Neural progenitor cell (in vitro differentiated cells): Measurements from ENCODE around the gene ELAVL3. TPM values are rescaled to one million over a fixed set of nuclear protein-coding genes. Genes with fewer than 3 reads are reported as not detected.
A peak's percentile ranks its signal among the peaks of the same experiment; 100 is the strongest.

Experiments
- DNase-seq: peaks from one replicate; pipeline ENCODE4 v3.0.0-alpha.2; 2016; ENCODE audit warnings: low spot score
- H2AFZ ChIP-seq: fragments of 200-600 bp; sonication (generic); replicated peaks from 2 replicates; pipeline ENCODE4 v1.6.1; 2016; ENCODE audit warnings: antibody characterized with exemption
- H3F3A ChIP-seq: fragments of 200-600 bp; sonication (generic); 2 replicates; pipeline ENCODE4 v1.6.1; 2016; ENCODE audit warnings: antibody characterized with exemption, low read depth
- H3K27ac ChIP-seq: fragments of 200-600 bp; sonication (generic); 2 replicates; pipeline ENCODE4 v1.5.1; 2016; ENCODE audit warnings: mild to moderate bottlenecking
- H3K27me3 ChIP-seq: fragments of 200-600 bp; sonication (generic); 2 replicates; pipeline ENCODE4 v1.6.1; 2016; ENCODE audit warnings: mild to moderate bottlenecking, moderate library complexity
- H3K36me3 ChIP-seq: fragments of 200-600 bp; sonication (generic); 2 replicates; pipeline ENCODE4 v1.5.1; 2016
- H3K4me1 ChIP-seq: fragments of 200-600 bp; sonication (generic); 2 replicates; pipeline ENCODE4 v1.6.1; 2016; ENCODE audit warnings: mixed run types
- H3K4me2 ChIP-seq: fragments of 200-600 bp; sonication (generic); 2 replicates; pipeline ENCODE4 v1.6.1; 2016
- H3K4me3 ChIP-seq: fragments of 200-600 bp; sonication (generic); 2 replicates; pipeline ENCODE4 v1.5.1; 2016
- H3K79me2 ChIP-seq: fragments of 200-600 bp; sonication (generic); 2 replicates; pipeline ENCODE4 v1.6.1; 2016; ENCODE audit warnings: low read depth
- H3K9ac ChIP-seq: fragments of 200-600 bp; sonication (generic); 2 replicates; pipeline ENCODE4 v1.6.1; 2016
- H3K9me3 ChIP-seq: fragments of 200-600 bp; sonication (generic); 2 replicates; pipeline ENCODE4 v1.5.1; 2016; ENCODE audit warnings: low read depth
- H4K20me1 ChIP-seq: fragments of 200-600 bp; sonication (generic); 2 replicates; pipeline ENCODE4 v1.6.1; 2016; ENCODE audit warnings: low read depth
- H3K27ac Mint-ChIP-seq: 3 replicates; pipeline ENCODE4 v1.8.0; 2021; ENCODE audit warnings: mixed read lengths
- H3K27me3 Mint-ChIP-seq: 2 replicates; pipeline ENCODE4 v1.8.0; 2022; ENCODE audit warnings: low read depth, mild to moderate bottlenecking, inconsistent platforms, moderate library complexity, mixed read lengths; ENCODE audit not compliant: insufficient read depth
- H3K36me3 Mint-ChIP-seq: 3 replicates; pipeline ENCODE4 v1.8.0; 2021; ENCODE audit warnings: mixed read lengths
- H3K4me1 Mint-ChIP-seq: 3 replicates; pipeline ENCODE4 v1.8.0; 2021; ENCODE audit warnings: mixed read lengths
- H3K4me3 Mint-ChIP-seq: 3 replicates; pipeline ENCODE4 v1.8.0; 2021; ENCODE audit warnings: mild to moderate bottlenecking, moderate library complexity, mixed read lengths
- H3K9me3 Mint-ChIP-seq: 3 replicates; pipeline ENCODE4 v1.8.0; 2020; ENCODE audit warnings: mixed read lengths
- EZH2 ChIP-seq: fragments of 200-600 bp; sonication (generic); IDR thresholded peaks from 2 replicates; pipeline ENCODE4 v1.6.1; 2017; ENCODE audit warnings: antibody characterized with exemption, mild to moderate bottlenecking, moderate library complexity
- EZH2phosphoT487 ChIP-seq: fragments of 200-600 bp; sonication (generic); IDR thresholded peaks from 2 replicates; pipeline ENCODE4 v1.6.1; 2017; ENCODE audit warnings: antibody characterized with exemption
- total RNA-seq: library from RNA; depleted of rRNA; stranded (reverse); fragments of >200 nt; gene quantifications from 2 replicates; pipeline ENCODE4 v1.2.3, GENCODE V29; 2015; ENCODE audit warnings: low replicate concordance
- TF ChIP-seq, protein P1 (sequence below): fragments of 200-600 bp; sonication (generic); IDR thresholded peaks from 2 replicates; pipeline ENCODE4 v1.5.1; 2017; ENCODE audit warnings: antibody characterized with exemption, mild to moderate bottlenecking

The ELAVL3 gene
- total RNA-seq, 1 donor from 2014 or later, result not detected

DNA sequence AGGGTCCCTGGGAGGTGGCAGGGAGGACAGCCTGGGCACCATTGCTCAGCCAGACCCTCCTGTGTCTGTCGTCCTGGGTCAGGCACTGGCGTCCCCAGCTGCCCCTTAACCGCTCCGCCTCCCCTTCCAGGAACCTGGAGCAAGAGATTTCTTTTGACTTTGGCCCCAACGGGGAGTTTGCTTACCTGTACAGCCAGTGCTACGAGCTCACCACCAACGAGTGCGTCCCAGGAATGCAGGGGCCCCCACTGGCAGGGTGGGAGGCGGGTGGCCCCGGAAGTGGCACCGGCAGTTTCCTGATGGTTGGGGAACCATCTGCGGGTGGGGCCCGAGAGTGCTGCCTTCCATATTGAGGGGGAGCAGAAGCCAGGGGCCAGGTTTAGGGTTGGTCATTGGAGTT, 32.4 kb downstream of the ELAVL3 start:
- H3K4me3 ChIP-seq, result no peak overlapping the region
- Mint-ChIP-seq H3K4me3 (no peak overlapping the region), H3K4me1 (peaks cover 19% of the 10 kb centered on the region), H3K27ac (no peak overlapping the region), H3K9me3 (no peaks in the 10 kb centered on the region), H3K36me3 (peaks cover 6% of the 10 kb centered on the region), H3K27me3 (peaks cover 4% of the 10 kb centered on the region)
- no peak overlapping the region for H3K9ac ChIP-seq
- no peaks in the 10 kb centered on the region for H3K79me2 ChIP-seq
- no peaks in the 10 kb centered on the region for H3K36me3 ChIP-seq
- no peaks in the 10 kb centered on the region for H3K9me3 ChIP-seq
- H3K4me2 ChIP-seq, result no peak overlapping the region
- TF ChIP-seq EZH2phosphoT487, result no peak
- no peak for TF ChIP-seq EZH2
- TF ChIP-seq, protein P1, sequence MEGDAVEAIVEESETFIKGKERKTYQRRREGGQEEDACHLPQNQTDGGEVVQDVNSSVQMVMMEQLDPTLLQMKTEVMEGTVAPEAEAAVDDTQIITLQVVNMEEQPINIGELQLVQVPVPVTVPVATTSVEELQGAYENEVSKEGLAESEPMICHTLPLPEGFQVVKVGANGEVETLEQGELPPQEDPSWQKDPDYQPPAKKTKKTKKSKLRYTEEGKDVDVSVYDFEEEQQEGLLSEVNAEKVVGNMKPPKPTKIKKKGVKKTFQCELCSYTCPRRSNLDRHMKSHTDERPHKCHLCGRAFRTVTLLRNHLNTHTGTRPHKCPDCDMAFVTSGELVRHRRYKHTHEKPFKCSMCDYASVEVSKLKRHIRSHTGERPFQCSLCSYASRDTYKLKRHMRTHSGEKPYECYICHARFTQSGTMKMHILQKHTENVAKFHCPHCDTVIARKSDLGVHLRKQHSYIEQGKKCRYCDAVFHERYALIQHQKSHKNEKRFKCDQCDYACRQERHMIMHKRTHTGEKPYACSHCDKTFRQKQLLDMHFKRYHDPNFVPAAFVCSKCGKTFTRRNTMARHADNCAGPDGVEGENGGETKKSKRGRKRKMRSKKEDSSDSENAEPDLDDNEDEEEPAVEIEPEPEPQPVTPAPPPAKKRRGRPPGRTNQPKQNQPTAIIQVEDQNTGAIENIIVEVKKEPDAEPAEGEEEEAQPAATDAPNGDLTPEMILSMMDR, result no peak
- DNase-seq, result no peak
- H3K27me3 ChIP-seq, result no peaks in the 10 kb centered on the region
- no peak overlapping the region for H2AFZ ChIP-seq
- peaks cover 8% of the 10 kb centered on the region for H4K20me1 ChIP-seq
- H3F3A ChIP-seq, result peaks cover 24% of the 10 kb centered on the region
- no peak overlapping the region for H3K27ac ChIP-seq
- H3K4me1 ChIP-seq, result peaks cover 22% of the 10 kb centered on the region

DNA sequence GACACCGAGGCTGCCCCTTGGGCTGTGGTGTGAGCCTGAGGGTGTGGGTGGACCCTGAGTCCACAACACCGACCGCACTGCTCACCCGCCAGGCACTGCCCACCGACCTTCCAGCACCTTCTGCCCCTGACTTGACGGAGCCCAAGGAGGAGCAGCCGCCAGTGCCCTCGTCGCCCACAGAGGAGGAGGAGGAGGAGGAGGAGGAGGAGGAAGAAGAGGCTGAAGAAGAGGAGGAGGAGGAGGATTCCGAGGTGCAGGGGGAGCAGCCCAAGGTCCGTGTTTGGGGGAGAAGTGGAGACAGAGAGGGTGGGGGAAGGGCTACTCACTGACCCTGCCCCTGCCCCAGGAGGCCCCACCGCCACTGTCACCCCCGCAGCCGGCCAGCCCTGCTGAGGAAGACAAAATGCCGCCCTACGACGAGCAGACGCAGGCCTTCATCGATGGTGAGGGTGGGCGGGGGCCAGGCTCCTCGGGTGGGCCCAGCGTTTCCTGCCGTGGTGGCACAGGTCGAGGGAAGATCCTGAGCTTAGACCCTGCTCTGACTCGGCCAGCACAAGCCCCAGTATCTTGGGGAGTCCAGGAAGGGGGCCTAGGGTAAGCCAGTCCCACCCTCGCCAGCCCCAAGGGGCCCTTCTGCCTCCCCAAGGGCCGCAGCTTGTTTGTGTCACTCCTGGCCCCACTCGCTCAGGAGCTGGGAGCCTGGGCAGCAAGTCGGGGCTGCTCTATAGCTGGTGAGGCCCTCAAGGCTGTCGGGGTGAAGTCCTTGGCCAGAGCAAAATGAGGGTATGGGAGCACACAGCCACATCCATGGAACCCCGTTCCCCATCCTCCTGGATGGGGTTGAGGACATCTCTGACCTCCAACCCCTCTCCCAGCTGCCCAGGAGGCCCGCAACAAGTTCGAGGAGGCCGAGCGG, 33.2 kb downstream of the ELAVL3 start:
- no peaks in the 10 kb centered on the region for H3K9me3 Mint-ChIP-seq
- Histone ChIP-seq H3K4me1 (peaks cover 18% of the 10 kb centered on the region), H3K9ac (no peak overlapping the region), H3K27me3 (no peaks in the 10 kb centered on the region), H3K27ac (no peak overlapping the region), H3K9me3 (no peaks in the 10 kb centered on the region), H2AFZ (no peak overlapping the region), H4K20me1 (peaks cover 11% of the 10 kb centered on the region), H3F3A (peaks cover 24% of the 10 kb centered on the region), H3K36me3 (no peaks in the 10 kb centered on the region), H3K79me2 (no peaks in the 10 kb centered on the region), H3K4me3 (no peak overlapping the region), H3K4me2 (no peak overlapping the region)
- H3K4me1 Mint-ChIP-seq, result peaks cover 15% of the 10 kb centered on the region
- DNase-seq, result no peak
- TF ChIP-seq, protein P1, result no peak
- TF ChIP-seq EZH2phosphoT487, result no peak
- no peak for TF ChIP-seq EZH2
- peaks cover 4% of the 10 kb centered on the region for H3K27me3 Mint-ChIP-seq
- peaks cover 4% of the 10 kb centered on the region for H3K36me3 Mint-ChIP-seq
- no peak overlapping the region for H3K4me3 Mint-ChIP-seq
- H3K27ac Mint-ChIP-seq, result no peak overlapping the region

DNA sequence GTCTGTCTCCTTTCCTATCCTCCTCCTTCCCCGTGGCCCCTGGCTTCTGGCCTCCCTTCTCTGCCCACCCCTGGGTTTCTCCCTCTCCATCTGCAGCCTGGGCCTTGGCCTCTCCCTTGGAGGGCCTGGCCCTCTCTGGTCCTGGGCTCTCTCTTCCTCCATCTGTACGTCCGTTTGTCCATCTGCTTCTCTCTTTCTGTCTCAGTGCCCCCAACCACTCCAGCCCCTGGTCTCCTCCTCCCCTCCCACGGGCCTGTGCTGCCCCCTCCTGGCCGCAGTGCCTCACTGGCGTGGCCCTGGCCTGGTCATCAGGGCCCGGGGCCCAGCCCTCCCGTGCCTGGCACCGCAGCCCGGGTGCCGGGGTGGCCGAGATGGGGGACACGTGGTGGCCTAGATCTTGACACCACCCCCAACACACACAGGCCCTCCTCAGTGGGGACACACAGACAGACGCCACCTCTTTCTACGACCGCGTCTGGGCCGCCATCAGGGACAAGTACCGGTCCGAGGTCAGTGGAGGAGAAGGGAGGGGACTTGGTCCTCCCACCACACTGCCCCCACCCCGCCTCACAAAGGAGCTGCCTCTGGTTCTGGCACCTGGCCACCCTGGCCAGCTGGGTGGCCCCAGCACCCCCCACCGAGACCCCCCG, 34.1 kb downstream of the ELAVL3 start:
- peaks cover 8% of the 10 kb centered on the region for H3K36me3 Mint-ChIP-seq
- H3K4me2 ChIP-seq, result no peak overlapping the region
- H3K27me3 ChIP-seq, result no peaks in the 10 kb centered on the region
- H3K27ac ChIP-seq, result no peak overlapping the region
- H3K4me1 Mint-ChIP-seq, result peaks cover 6% of the 10 kb centered on the region
- peaks cover 8% of the 10 kb centered on the region for H3K27me3 Mint-ChIP-seq
- peaks cover 15% of the 10 kb centered on the region for H4K20me1 ChIP-seq
- H3K27ac Mint-ChIP-seq, result peak overlapping the region; percentile 76
- no peaks in the 10 kb centered on the region for H3K79me2 ChIP-seq
- peaks cover 17% of the 10 kb centered on the region for H3F3A ChIP-seq
- H3K4me3 Mint-ChIP-seq, result no peak overlapping the region
- H3K36me3 ChIP-seq, result no peaks in the 10 kb centered on the region
- DNase-seq, result peak; percentile 84
- peaks cover 9% of the 10 kb centered on the region for H3K4me1 ChIP-seq
- no peak overlapping the region for H3K9ac ChIP-seq
- no peaks in the 10 kb centered on the region for H3K9me3 ChIP-seq
- H3K4me3 ChIP-seq, result no peak overlapping the region
- H2AFZ ChIP-seq, result no peak overlapping the region
- H3K9me3 Mint-ChIP-seq, result no peaks in the 10 kb centered on the region
- TF ChIP-seq EZH2, result no peak
- TF ChIP-seq, protein P1, result peak; percentile 88
